Lung (tissue), 12 donors: Measurements from ENCODE around the gene CLCN1. TPM values are rescaled to one million over a fixed set of nuclear protein-coding genes. Genes with fewer than 3 reads are reported as not detected.

Source experiments
- ATAC-seq: fragments of 200-7000 bp; cut with Tn5 transposase; one replicate; pipeline ENCODE4 v1.9.1; 2020; ENCODE audit warnings: moderate number of reproducible peaks; ENCODE audit not compliant: insufficient read depth, low FRiP score
- DNase-seq, 3 donors: peaks; one replicate each; pipeline ENCODE4 v3.0.0-alpha.2; 2013 to 2017
- H3K27ac ChIP-seq, 2 donors: one replicate each; pipeline ENCODE4 v1.5.1; 2013; ENCODE audit warnings: mild to moderate bottlenecking in 2 of 2, moderate library complexity in 2 of 2, control low read depth in 1 of 2, inconsistent platforms in 1 of 2, low read depth in 1 of 2, low read length in 1 of 2
- H3K27me3 ChIP-seq, 3 donors: one replicate each; pipeline ENCODE4 v1.5.1; 2013; ENCODE audit warnings: low read length in 2 of 3; ENCODE audit not compliant: control insufficient read depth in 3 of 3, insufficient read depth in 3 of 3
- H3K36me3 ChIP-seq, 4 donors: one replicate each; pipeline ENCODE4 v1.5.1; 2013; ENCODE audit warnings: low read length in 4 of 4, mild to moderate bottlenecking in 1 of 4, moderate library complexity in 1 of 4; ENCODE audit not compliant: control insufficient read depth in 4 of 4, insufficient read depth in 4 of 4
- H3K4me1 ChIP-seq, 5 donors: one replicate each; pipeline ENCODE4 v1.5.1; 2013; ENCODE audit warnings: low read length in 5 of 5, mild to moderate bottlenecking in 2 of 5, moderate library complexity in 1 of 5; ENCODE audit not compliant: control insufficient read depth in 5 of 5, insufficient read depth in 5 of 5
- H3K4me3 ChIP-seq: one replicate; pipeline ENCODE4 v1.5.1; 2013; ENCODE audit warnings: mild to moderate bottlenecking, control low read depth, moderate library complexity
- H3K9ac ChIP-seq, 2 donors: one replicate each; pipeline ENCODE4 v1.5.1; 2013; ENCODE audit warnings: low read length in 2 of 2, control low read depth in 1 of 2; ENCODE audit not compliant: insufficient read depth in 1 of 2
- H3K9me3 ChIP-seq, 4 donors: one replicate each; pipeline ENCODE4 v1.5.1; 2013; ENCODE audit warnings: low read length in 3 of 4, mild to moderate bottlenecking in 1 of 4, moderate library complexity in 1 of 4; ENCODE audit not compliant: control insufficient read depth in 4 of 4, insufficient read depth in 3 of 4
- CTCF ChIP-seq: IDR thresholded peaks from 2 replicates; pipeline ENCODE4 v1.5.1; 2012; ENCODE audit warnings: mild to moderate bottlenecking; ENCODE audit errors: control extremely low read depth, extremely low read depth
- WGBS, 2 donors: extraction: QIAGEN DNeasy Blood & Tissue Kit; methylation state at CpG; one replicate each; pipeline ENCODE4 v1.1.7; 2013; 5-methylcytosine and 5-hydroxymethylcytosine counted together
- polyA plus RNA-seq, 2 donors: library from polyadenylated mRNA; stranded (reverse); fragments of 200-250 nt; gene quantifications; one replicate each; pipeline ENCODE4 v1.2.1, GENCODE V29; 2013
- total RNA-seq, 2 donors: library from RNA; depleted of rRNA in 1 of 2; stranded (reverse); fragments of >200 nt in 1 of 2; gene quantifications; one replicate each; pipeline ENCODE4 v1.2.1, GENCODE V29; 2014 to 2021
- donor health status: control.
- donor health status: control.
- donor health status: Bipolar disorder and iron deficiency.
- donor health status: healthy.
- donor health status: DM: yes; HTN: yes; CAD: no.

The CLCN1 gene
- total and polyA plus RNA-seq, 4 donors = 0.06 to 0.18 TPM; not detected in 2

- Histone ChIP-seq H3K36me3 (peaks cover 0 to 2% (median 0%) of the 10 kb centered on the region in 4 donors), H3K9me3 (no peaks in the 10 kb centered on the region), H3K4me1 (peaks cover 3 to 28% (median 10%) of the 10 kb centered on the region in 5 donors), H3K27ac (no peak overlapping the region), H3K27me3 (no peaks in the 10 kb centered on the region), H3K9ac (no peak overlapping the region), H3K4me3 (no peak overlapping the region)
- DNase-seq (no peak), ATAC-seq (no peak)
- WGBS, 2 donors = 97% methylated on average over 6 of the region's 6 CpGs
- TF ChIP-seq CTCF = no peak
Observed at GRCh38 chr7:143286522-143286890, 29.4 kb upstream of the CLCN1 start.

GRCh38 chr7:143287339-143287934 is 28.5 kb upstream of the CLCN1 start:
- Histone ChIP-seq H3K36me3 (peaks cover 0 to 6% (median 4%) of the 10 kb centered on the region in 4 donors), H3K4me1 (peaks cover 3 to 28% (median 10%) of the 10 kb centered on the region in 5 donors), H3K9ac (no peak overlapping the region), H3K9me3 (no peaks in the 10 kb centered on the region), H3K27ac (peak overlapping the region; percentile 47 to 85), H3K4me3 (peak overlapping the region; percentile 35), H3K27me3 (no peaks in the 10 kb centered on the region)
- WGBS, 2 donors = 71% methylated on average over 17 of the region's 17 CpGs
- ATAC-seq (no peak), DNase-seq (no peak)
- TF ChIP-seq CTCF = no peak

- no peaks in the 10 kb centered on the region for H3K27me3 ChIP-seq
- TF ChIP-seq CTCF = peak; percentile 17
- H3K27ac ChIP-seq = peak within 1 kb of the TSS; percentile 81 to 85
- no peaks in the 10 kb centered on the region for H3K9me3 ChIP-seq
- H3K4me3 ChIP-seq = peak within 1 kb of the TSS; percentile 53
- WGBS, 2 donors = 2% methylated on average over 74 to 84 of the region's 84 CpGs
- H3K36me3 ChIP-seq = peaks cover 0 to 11% (median 7%) of the 10 kb centered on the region in 4 donors
- H3K9ac ChIP-seq = peak within 1 kb of the TSS; percentile 92 to 96
- peak; percentile 94 for ATAC-seq
- DNase-seq = peak; percentile 98 to 99 (median 99)
- H3K4me1 ChIP-seq = peaks cover 3 to 28% (median 10%) of the 10 kb centered on the region in 5 donors
Observed at GRCh38 chr7:143287935-143288826, 27.7 kb upstream of the CLCN1 start, which contains the start of gene CASP2. TSS of gene CASP2 (plus strand) at chr7:143288351. CDS start at chr7:143288456, 105 bp downstream.
